ENCODE results near the gene HMCN1.

DNA sequence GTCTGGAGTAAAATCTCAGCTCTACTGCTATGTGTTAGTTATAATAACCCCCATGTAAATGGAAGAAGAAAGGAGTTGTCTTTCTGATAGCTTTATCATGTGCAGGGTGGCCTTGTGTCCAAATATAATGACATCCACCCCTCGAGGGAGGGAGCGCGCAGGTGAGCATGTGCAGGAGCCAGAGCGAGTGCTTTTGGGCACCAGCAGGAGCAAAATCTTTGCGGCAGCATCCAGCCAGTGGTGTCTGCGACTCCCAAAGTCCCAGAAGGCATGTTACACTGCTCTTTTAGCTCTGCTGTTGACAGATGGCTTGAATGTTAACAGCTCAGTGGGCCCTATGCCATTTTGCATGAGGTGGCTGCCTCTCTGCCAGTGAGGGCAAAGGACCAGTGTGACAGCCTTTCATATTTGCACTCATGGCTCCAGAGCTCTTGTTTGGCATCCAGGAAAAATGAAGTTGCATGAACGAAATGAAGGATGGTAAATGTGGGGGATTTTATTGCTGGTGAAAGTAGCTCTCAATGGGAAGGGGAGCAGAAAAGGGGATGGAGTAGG, 146.7 kb downstream of the HMCN1 start:
- TF ChIP-seq, protein P1, sequence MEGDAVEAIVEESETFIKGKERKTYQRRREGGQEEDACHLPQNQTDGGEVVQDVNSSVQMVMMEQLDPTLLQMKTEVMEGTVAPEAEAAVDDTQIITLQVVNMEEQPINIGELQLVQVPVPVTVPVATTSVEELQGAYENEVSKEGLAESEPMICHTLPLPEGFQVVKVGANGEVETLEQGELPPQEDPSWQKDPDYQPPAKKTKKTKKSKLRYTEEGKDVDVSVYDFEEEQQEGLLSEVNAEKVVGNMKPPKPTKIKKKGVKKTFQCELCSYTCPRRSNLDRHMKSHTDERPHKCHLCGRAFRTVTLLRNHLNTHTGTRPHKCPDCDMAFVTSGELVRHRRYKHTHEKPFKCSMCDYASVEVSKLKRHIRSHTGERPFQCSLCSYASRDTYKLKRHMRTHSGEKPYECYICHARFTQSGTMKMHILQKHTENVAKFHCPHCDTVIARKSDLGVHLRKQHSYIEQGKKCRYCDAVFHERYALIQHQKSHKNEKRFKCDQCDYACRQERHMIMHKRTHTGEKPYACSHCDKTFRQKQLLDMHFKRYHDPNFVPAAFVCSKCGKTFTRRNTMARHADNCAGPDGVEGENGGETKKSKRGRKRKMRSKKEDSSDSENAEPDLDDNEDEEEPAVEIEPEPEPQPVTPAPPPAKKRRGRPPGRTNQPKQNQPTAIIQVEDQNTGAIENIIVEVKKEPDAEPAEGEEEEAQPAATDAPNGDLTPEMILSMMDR (IDR thresholded peaks at IDR 0.05) = no peak
- TF ChIP-seq POLR2A (IDR thresholded peaks at IDR 0.05) = no peak
